AG09309 (cell line): ENCODE measurements around the gene ARHGAP30.
"Not testable (repeated sequence)": the region's sequence is repeated elsewhere in the genome, so short reads cannot be mapped to it uniquely, and the experiment has no call there.

Experiments used
- DNase-seq: peaks from one replicate; pipeline ENCODE4 v3.0.0-alpha.2; 2010; ENCODE audit warnings: low read depth
- H3K4me3 ChIP-seq: 2 replicates; pipeline ENCODE4 v1.5.1; 2011; ENCODE audit warnings: mild to moderate bottlenecking, low read depth, low read length, moderate library complexity; ENCODE audit not compliant: control insufficient read depth
- CTCF ChIP-seq: IDR thresholded peaks from 2 replicates; pipeline ENCODE4 v1.5.1; 2011; ENCODE audit warnings: mild to moderate bottlenecking, low read depth, low read length, inconsistent platforms; ENCODE audit not compliant: insufficient read depth, control insufficient read depth; ENCODE audit errors: missing control alignments

ARHGAP30 gene

GRCh38 chr1:161069731-161070270 lies at the start of gene ARHGAP30:
ARHGAP30 (minus strand) TSS chr1:161069891; CDS start chr1:161069624, 267 bp downstream.
- DNase-seq = no peak

DNA sequence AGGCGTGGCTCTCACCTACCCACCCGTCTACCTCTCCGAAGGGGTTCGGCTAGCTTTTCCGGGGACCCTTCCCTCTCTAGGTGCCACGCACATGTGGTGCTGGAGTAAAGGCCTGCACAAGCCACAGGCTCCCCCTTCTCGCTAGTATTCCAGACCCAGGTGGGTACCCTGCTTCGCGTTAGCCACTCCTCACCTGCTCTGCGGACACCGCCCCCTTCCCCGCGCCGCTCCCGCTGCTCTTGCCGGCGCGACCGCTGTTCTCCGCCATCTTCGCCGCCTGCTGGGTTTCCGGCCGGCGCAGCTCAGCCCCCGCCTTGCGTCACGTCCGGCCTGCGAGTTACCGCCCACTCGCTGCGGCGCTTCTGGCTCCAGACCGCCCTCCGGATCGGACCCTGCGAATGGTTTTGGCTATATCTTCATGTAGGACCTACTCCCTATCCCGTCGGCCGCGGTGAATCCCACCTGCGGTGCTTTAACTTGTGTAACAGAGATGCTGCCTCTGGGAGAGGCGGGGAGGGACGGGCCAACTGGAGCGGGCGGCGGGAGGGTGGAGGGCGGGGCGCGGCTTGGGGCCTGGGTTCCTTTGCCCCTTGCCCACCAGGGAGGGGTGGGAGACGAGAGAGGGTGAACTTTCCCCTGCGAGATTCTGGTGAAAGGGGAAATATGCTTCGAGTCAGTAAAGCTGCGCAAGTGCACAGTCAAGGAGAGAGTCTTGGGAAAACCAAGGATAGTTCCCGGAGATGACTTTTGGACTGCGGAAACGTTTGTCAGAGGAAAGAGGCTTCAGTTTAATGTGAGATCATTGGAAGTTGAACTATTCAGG lies 48.3 kb upstream of the ARHGAP30 start, which contains the start of the genes NIT1 and PFDN2:
TSS of gene NIT1 (plus strand) at position 347 of the 823 bp plus-strand sequence. CDS start at position 419, 72 bp downstream.
TSS of gene PFDN2 (minus strand) at position 279 of the 823 bp plus-strand sequence. CDS start at position 268, 11 bp downstream.
- DNase-seq = no peak
- H3K4me3 ChIP-seq = peak within 1 kb of the TSS; percentile 99
- TF ChIP-seq CTCF = no peak

More at GRCh38 chr1:161069731-161070270, at the start of gene ARHGAP30:
- H3K4me3 ChIP-seq = no peak within 1 kb of the TSS
- no peak for TF ChIP-seq CTCF

GRCh38 chr1:161115961-161116360 lies 46.3 kb upstream of the ARHGAP30 start:
- not testable (repeated sequence) for DNase-seq, H3K4me3 ChIP-seq

GRCh38 chr1:161115132-161115711 lies 45.5 kb upstream of the ARHGAP30 start:
- DNase-seq = peak; percentile 65
- no peak for TF ChIP-seq CTCF
- no peak overlapping the region for H3K4me3 ChIP-seq

DNA sequence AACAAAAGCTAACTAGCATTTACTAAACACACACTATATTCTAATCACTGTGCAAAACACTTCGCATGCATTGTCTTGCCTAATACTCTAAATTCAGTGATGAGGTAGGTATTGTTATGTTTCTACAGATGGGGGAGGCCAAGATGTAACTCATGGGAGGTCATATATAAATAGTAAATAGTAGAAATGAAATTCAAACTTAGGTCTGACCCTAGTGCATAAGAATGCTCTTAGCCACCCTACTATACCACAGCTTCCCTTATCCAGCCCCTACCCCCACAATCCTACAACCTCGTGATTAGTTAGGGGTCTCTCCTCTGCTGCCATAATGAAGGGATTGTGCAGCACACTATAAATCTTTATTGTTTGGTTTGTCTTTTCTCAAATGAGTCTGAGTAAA lies 44.9 kb upstream of the ARHGAP30 start:
- no peak for DNase-seq
- TF ChIP-seq CTCF = no peak
- H3K4me3 ChIP-seq = no peak overlapping the region

DNA sequence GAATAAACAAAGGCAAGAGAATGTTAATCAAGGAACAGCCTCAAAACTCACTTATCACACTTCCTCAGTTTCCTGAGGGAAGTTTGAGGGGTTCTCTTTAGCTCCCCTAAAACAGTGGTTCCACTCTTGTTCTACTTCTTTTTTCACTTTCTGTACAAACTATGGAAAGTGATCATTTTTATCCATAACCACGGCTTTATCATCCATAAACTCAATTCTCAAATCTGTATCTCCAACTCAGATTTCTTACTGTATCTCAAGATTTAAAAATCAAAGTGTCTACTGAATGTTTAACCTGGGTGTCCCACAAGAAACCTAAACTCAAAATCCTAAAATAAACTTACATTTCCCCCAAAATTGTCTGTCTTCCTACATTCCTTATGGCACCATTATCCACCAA lies 44.2 kb upstream of the ARHGAP30 start:
- no peak overlapping the region for H3K4me3 ChIP-seq
- no peak for TF ChIP-seq CTCF
- DNase-seq = no peak

GRCh38 chr1:161111527-161111926 lies 41.8 kb upstream of the ARHGAP30 start:
- DNase-seq = no peak
- TF ChIP-seq CTCF = no peak
- H3K4me3 ChIP-seq = no peak overlapping the region
